Measurements from ENCODE around the gene CTU2.

Gene CTU2

DNA sequence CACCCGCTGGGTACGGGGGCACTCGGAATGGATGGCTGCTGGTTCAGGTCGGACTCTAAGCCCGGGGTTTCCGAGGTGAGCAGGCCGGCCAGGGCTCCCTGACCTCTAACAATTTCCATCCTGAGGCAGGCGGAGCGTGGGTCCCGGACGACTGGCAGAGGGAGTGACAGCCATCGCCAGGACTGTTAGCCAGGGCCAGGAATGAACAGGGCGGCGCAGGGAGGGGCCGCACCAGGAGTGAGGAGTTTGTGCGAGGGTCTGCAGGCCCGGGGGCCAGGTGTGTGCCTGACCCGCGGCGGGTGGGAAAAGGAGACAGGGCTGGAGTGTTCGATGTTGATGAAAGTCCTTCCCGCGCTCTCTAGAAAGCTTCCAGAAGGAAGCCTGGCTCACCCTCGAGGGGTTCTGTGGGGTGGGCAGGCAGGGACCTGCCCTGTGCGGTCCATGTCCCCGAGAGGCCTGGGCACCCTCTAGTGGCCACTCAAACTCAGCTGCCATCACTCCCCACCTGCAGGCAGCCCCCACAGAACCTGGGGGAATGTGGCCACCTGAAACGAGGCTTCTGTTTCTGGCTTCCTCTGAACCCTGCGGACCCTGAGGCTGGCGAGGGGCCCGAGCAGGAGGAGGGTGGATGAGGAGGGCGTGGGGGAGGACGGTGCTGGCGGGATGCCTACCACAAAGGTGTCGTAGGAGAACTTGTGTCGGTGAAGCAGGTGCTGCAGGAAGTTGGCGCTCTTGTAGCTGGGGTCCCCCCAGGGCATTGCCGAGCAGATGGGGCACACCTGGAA lies 8.3 kb upstream of the CTU2 start:
- DNase-seq, result no peak

- DNase-seq, result no peak
Observed at GRCh38 chr16:88698646-88699045, 7.7 kb upstream of the CTU2 start.

DNA sequence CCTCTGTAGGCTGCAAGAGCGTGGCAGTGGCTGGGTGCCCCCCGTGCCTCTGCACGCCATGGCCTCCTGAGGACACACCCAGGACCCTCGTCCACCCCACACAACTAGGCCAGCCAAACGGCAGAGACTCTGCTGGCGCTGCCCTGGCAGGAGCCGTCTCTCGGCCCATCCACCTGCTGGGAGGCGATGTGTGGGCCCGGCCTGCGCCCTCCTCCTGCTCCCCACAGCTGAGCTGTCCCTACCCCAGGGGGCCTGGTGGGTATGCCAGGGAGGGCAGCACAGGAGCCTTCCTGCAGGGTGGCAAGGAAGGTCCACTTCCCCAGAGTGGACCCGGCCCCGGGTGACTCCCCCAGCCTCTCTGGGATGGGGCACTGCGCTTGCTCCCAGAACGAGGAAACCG lies 7.1 kb upstream of the CTU2 start:
- no peak for DNase-seq

DNA sequence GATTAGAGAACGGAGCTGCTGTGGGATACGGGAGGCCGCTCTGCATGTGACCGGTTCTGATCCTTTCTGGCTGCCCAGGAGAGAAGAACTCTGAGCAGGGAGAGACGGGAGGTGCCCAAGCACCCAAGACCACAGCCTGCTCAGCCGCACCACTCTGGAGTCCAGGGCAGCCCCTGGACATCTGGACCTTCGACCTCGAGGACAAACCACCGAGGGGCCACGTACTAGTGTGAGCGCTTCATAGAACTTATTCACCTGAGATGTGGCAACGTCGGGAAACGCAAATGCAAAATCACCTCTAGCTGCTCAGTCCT lies 6.0 kb upstream of the CTU2 start:
- no peak for DNase-seq

DNA sequence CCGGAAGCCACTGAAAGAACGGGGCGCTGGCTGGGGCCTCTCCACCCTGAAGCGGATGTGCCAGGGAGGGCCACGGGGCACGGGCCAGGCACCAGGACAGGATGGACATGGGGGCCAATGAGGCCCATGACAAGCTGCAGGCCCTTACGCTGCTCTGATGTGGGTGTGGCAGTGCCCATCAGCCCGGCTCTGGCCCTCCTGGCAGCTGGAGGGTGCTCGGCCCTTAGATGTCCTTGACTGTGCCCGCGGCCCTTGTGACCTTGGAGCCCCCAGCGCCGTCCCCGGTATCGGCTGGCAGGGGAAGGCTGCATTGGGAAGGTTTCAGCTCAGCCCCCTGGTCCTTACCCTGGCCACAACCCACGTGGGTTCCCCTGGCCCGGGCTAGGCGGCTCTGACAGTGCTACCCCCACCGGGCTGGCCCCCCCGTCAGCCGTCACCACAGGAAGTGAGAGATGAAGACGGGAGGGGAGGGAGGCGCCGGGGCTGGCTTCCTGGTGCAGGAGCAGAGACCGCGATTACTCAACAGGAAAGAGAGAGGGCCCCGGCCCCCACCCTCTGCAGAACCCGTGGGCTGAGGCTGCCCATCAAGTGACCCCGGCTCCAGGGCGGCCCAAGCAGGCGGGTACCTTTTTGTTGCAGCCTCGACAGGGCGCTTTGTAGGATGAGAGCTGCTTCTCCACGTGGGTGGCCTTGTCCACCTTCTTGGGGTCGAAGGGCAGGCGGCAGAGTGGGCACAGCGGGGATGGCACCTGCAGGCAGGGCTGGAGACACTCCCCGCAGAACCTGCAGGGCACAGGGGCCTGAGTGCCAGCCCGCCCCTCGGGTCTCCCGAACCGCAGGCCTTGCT lies 5.4 kb upstream of the CTU2 start:
- no peak for DNase-seq

DNA sequence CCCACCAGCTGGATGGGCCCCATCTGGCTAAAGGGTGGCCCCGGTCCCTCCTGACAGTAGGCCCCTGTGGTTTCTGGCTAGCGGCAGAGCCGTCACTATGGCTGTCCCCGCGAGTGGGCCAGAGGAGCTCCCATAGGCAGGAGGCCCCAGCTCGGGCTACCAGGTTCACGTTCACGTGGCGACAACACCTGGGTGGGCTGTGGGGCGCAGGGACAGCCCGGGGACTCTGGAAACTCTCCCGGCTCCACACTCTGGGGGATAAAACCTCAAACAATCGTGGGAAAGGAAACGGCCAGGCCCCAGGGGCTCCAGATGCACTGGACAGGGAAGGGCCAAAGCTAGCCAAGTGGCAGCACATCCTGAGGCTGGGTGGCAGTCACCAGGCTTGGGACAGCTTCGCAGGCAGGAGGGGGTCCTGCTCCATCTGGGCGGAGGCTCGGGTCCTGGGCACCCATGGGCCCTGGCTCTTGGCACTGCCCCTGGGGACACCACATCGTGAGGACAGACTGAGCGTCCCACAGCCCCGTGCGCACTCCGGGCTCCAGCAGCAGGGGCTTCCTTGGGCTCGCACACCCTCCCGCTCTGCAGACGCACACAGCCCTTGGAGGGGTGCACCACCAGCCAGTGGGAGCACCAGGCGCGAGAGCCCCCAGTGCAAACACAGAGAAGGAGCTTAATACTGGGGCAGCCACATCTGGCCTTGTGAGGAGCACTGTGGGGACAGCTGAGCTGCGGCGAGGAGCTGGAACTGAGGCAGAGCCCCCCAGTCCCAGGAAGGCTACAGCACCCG lies 4.5 kb upstream of the CTU2 start:
- DNase-seq, result no peak

DNA sequence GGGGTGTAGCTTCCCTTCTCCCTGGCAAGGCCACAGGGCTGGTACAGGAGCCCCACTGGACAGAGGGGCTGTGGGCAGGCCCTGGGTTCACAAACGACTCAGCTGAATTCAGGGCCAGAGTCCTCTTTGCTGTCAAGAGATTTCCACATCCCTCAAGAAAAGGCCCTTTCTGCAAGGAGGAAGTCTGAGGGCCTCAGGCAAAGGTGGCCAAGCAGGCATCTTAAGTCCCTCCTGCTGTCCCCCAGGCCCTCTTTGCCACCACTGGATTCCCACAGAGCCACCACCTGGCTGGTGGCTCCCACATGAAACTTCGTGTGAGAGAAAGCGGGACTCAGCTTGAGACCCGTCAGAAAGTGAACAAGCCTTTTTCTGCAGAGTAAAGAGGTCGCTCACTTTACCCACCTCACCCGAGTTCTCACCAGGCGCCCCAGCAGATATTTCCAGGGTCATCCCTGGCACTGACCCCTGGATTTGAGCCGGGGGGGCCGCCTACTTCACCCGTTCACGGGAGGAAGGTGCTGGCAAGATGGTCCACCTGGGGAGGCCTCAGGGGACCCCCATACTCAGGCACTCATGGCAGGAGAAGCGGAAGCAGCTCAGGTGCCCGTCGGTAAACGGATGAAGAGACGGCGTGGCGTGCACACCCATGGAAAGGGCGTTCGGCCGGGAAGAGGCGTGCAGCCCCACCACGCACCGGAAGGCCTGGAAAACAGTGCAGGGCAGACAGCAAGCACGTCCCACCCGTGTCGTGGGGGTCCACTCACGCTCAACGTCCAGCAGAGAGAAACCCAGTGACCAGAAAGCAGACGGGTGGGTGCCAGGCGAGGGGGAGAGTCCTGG lies 3.7 kb upstream of the CTU2 start:
- no peak for DNase-seq

DNA sequence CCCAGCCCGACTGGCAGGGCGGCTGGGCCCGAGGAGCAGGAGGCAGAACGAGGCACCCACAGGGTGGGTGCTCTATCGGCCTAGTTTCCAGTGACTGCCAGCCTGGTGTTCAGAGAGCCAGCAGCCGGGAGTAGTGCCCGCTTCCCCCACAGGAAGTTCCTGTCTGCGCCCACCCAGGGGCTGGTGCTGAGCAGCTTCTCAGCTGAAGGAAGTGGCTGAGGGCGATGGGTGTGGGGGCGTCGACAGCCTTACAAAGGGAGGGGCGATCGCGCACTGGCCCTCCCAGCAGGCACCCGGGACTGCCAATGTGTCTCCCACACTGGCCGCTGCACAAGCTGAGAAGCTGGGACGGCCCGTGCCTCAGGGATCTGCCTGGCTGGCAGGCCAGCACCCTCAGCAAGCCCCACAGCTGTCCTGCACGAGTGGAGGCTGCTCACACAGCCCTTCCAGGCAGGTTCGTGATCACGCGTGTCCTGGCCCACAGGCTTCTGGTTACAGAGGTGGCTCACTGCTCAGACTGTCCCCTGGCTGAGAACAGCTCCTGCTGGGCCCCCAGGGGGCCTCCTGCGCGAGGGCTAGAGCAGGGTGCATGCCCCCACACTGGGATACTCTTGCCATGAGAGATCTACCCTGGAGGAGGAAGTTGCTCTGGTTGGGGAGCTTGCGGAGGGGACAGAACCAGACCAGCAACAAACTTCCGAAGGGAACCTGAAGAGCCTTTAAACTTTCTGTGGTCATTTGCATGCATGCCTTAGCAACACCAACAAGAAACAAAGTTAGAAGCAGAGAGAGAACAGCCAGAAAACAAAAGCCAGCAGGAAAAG lies 2.6 kb upstream of the CTU2 start:
- no peak for DNase-seq

GRCh38 chr16:88705076-88705684 lies 1.1 kb upstream of the CTU2 start:
- no peak for DNase-seq

DNA sequence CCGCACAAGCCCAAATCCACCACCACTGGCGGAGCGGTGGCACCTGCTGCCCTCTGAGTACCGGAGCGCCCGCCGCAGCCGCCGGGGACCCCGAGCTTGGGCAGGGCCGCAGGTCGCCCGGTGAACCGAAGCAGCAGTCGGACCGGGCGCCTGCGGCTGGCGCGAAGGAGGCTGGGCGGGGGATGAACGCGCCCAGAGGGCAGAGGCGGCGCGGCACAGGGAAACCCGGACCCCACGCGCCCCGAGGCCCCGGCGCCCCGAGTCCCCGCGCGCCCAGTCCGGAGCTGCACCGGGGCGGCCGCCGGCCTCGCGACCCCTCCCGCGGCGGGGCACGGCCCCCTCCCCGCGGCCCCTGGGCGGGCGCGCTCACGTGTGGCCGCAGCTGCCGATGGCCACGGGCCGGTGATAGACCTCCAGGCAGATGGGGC lies 488 bp upstream of the CTU2 start:
- no peak for DNase-seq

DNA sequence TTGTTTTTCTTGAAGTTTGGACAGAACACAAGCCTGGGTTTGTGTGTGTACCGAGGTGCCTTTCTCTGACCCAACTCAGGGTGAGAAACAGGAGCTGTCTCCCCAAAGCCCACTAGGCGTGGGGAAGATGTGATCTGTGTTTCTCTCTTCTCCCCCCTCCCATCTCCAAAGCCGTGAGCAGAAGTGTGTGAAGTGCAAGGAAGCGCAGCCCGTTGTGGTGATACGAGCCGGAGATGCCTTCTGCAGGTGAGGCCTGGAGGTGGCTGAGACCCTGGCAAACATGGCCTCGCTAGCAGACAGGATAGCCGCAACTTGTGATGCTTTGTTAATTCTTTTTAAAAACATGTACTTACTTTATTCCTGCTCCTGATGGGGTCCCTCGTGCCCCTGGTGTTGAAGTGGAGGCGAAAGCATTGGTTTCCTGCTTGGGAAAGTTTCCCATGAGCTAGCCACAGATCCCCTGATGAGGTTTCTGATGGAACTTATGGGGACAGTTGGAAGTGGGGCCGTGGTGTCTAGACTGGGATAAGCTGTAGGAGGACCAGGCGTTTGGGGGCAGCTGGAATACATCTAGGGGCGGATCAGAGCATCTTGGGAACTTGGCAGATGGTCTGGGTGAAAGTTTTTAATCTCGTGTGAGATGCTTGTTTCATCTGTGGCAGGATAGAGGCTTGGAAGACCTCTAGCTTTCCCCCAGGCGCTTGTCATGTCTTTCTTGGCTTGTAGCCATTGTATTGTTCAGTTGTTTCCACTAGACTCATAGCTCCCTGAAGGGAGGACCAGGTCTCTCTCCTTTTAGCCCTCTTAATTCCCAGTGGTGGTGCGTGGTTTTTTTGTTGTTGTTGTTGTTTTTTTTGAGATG lies 893 bp downstream of the CTU2 start:
- no peak for DNase-seq

DNA sequence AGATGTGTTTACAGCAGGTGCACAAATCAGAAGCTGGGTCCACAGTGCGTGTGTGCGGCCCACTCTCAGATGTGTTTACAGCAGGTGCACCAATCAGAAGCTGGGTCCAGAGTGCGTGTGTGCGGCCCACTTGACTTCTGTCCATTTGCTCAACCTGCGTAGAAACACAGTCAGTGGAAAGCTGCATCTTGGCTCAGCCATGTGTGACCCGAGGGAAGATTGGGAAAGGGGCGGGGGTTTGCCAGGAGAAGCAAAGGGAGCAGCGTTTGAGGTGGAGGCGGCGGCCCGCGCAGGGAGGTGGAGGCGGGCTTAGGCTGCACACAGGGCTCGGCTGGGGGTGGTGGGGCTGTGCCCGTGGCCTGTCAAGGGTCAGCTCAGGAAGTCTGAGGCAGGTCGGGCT lies 4.3 kb downstream of the CTU2 start:
- DNase-seq, result no peak

GRCh38 chr16:88711750-88712340 lies 5.5 kb downstream of the CTU2 start:
- DNase-seq, result no peak

- no peak for DNase-seq
Observed at GRCh38 chr16:88712362-88712979, 6.2 kb downstream of the CTU2 start.

- no peak for DNase-seq
Observed at GRCh38 chr16:88713054-88713453, 6.8 kb downstream of the CTU2 start.

- DNase-seq, result no peak
Observed at GRCh38 chr16:88713568-88714419, 7.5 kb downstream of the CTU2 start.

- no peak for DNase-seq
Observed at GRCh38 chr16:88714420-88715302, 8.4 kb downstream of the CTU2 start.
